Endothelial cell of umbilical vein (primary cell): ENCODE results near the gene KLHDC4. TPM values are rescaled to one million over a fixed set of nuclear protein-coding genes. Genes with fewer than 3 reads are reported as not detected.

ENCODE experiments used
- BruUV-seq: library from RNA; stranded (reverse); fragments of 400-500 nt; replicated peaks from 2 replicates; lab custom pipeline; 2021; lab: Mats Ljungman, UMichigan
- CTCF ChIA-PET: fragments of 300-600, 350-600 bp; sonication (Branson Sonifier 250); formaldehyde crosslinking; loops from one replicate; lab custom pipeline; 2021; ENCODE audit warnings: antibody characterized with exemption, inconsistent platforms; lab: Charles Lee
- POLR2A ChIA-PET: fragments of 300-600, 350-600 bp; sonication (Branson Sonifier 250); formaldehyde crosslinking; loops from one replicate; lab custom pipeline; 2021; ENCODE audit warnings: antibody characterized with exemption, inconsistent platforms; lab: Charles Lee
- DNase-seq: peaks from one replicate; pipeline ENCODE4 v3.0.0-alpha.2; 2011; ENCODE audit warnings: low read depth, low spot score
- FAIRE-seq: peaks from 2 replicates; lab custom pipeline; 2011; peaks lifted over from hg19 to GRCh38; lab: Jason Lieb, UNC
- H2AFZ ChIP-seq: 2 replicates; pipeline ENCODE4 v1.6.0; 2012; ENCODE audit warnings: low read depth, low read length, control low read depth, inconsistent platforms
- H3K27ac ChIP-seq: 2 replicates; pipeline ENCODE4 v1.5.1; 2011; ENCODE audit warnings: low read depth, mild to moderate bottlenecking, control low read depth, low read length, moderate library complexity; ENCODE audit not compliant: insufficient read depth
- H3K27me3 ChIP-seq, 2 experiments: 2 replicates each; pipeline versions ENCODE4 v1.6.0 to v1.6.1; 2011; ENCODE audit warnings: low read length in 2 of 2, mixed read lengths in 1 of 2; ENCODE audit not compliant: control insufficient read depth in 2 of 2, insufficient read depth in 2 of 2
- H3K36me3 ChIP-seq, 2 experiments: 2 replicates in 1 of 2; 3 replicates in 1 of 2; pipeline ENCODE4 v1.5.1; 2011; ENCODE audit warnings: low read length in 2 of 2, mild to moderate bottlenecking in 1 of 2, moderate library complexity in 1 of 2; ENCODE audit not compliant: control insufficient read depth in 2 of 2, insufficient read depth in 2 of 2; ENCODE audit errors: extremely low read depth in 1 of 2
- H3K4me1 ChIP-seq: 3 replicates; pipeline ENCODE4 v1.5.1; 2011; ENCODE audit warnings: mild to moderate bottlenecking, low read length; ENCODE audit not compliant: control insufficient read depth, insufficient read depth; ENCODE audit errors: extremely low read depth
- H3K4me2 ChIP-seq: 2 replicates; pipeline ENCODE4 v1.6.1; 2011; ENCODE audit warnings: low read length, control low read depth, mixed read lengths; ENCODE audit not compliant: insufficient read depth
- H3K4me3 ChIP-seq, 3 experiments: fragments of 200-600 bp in 1 of 3; sonication (generic), shearing (Covaris generic) in 1 of 3; replicated peaks in 1 of 3; 2 replicates each; pipeline ENCODE4 v1.5.1; 2011 to 2016; ENCODE audit warnings: control low read depth in 3 of 3, low read length in 3 of 3, mild to moderate bottlenecking in 2 of 3, inconsistent platforms in 1 of 3, low read depth in 1 of 3, moderate library complexity in 1 of 3; ENCODE audit not compliant: insufficient read depth in 1 of 3
- H3K79me2 ChIP-seq: 2 replicates; pipeline ENCODE4 v1.6.0; 2012; ENCODE audit warnings: low read length, inconsistent platforms; ENCODE audit not compliant: control insufficient read depth, insufficient read depth
- H3K9ac ChIP-seq: replicated peaks from 2 replicates; pipeline ENCODE3; 2011; ENCODE audit warnings: low read length, control low read depth; ENCODE audit not compliant: insufficient read depth; ENCODE audit errors: extremely low read depth
- H3K9me1 ChIP-seq: replicated peaks from 3 replicates; pipeline ENCODE4 v1.6.0; 2011; ENCODE audit warnings: mild to moderate bottlenecking, low read length; ENCODE audit not compliant: control insufficient read depth, insufficient read depth; ENCODE audit errors: extremely low read depth
- H3K9me3 ChIP-seq: replicated peaks from 2 replicates; pipeline ENCODE4 v1.5.1; 2012; ENCODE audit warnings: low read length, inconsistent platforms; ENCODE audit not compliant: control insufficient read depth, insufficient read depth
- H4K20me1 ChIP-seq: replicated peaks from 2 replicates; pipeline ENCODE3; 2011; ENCODE audit warnings: mild to moderate bottlenecking, low read length; ENCODE audit not compliant: control insufficient read depth, insufficient read depth; ENCODE audit errors: extremely low read depth
- EZH2 ChIP-seq: IDR thresholded peaks from 2 replicates; pipeline ENCODE4 v1.6.1; 2012; ENCODE audit warnings: borderline replicate concordance, low read depth, mild to moderate bottlenecking, moderate library complexity, low read length, inconsistent platforms; ENCODE audit not compliant: severe bottlenecking
- FOS ChIP-seq: IDR thresholded peaks from 2 replicates; pipeline ENCODE4 v1.6.1; 2011; ENCODE audit warnings: mild to moderate bottlenecking, low read length, moderate library complexity, borderline replicate concordance; ENCODE audit not compliant: insufficient read depth
- GATA2 ChIP-seq: IDR thresholded peaks from 2 replicates; pipeline ENCODE4 v1.7.0; 2011; ENCODE audit warnings: low read depth, mild to moderate bottlenecking, moderate library complexity, mixed read lengths, low read length; ENCODE audit not compliant: insufficient read length, insufficient read depth
- JUN ChIP-seq: IDR thresholded peaks from 2 replicates; pipeline ENCODE4 v1.6.1; 2011; ENCODE audit warnings: borderline replicate concordance, low read depth; ENCODE audit not compliant: insufficient read length, insufficient read depth
- MYC ChIP-seq: IDR thresholded peaks from one replicate; pipeline ENCODE4 v1.6.1; 2011; ENCODE audit warnings: mild to moderate bottlenecking, low read depth, low read length
- POLR2A ChIP-seq: IDR thresholded peaks from 2 replicates; pipeline ENCODE4 v1.6.1; 2012; ENCODE audit warnings: low read depth, mild to moderate bottlenecking, control low read depth, low read length
- POLR2AphosphoS5 ChIP-seq: IDR thresholded peaks from 2 replicates; pipeline ENCODE4 v1.6.1; 2012; ENCODE audit warnings: low read depth, mild to moderate bottlenecking, control low read depth, low read length, moderate library complexity; ENCODE audit not compliant: insufficient read depth
- dilution Hi-C: fragments of 300-500 bp; cut with MboI; formaldehyde crosslinking; loops from one replicate; pipeline ENCODE4 v1.15.0; 2019; ENCODE audit warnings: low sequenced_read_pairs; ENCODE audit not compliant: extremely low pct_ligation_motif_present
- intact Hi-C: fragments of 100-400 bp; cut with micrococcal nuclease; formaldehyde crosslinking; loops from one replicate; pipeline ENCODE4 v1.10.0; 2022
- polyA plus RNA-seq, 4 experiments: library from polyadenylated mRNA; depleted of rRNA in 3 of 4; stranded (reverse) in 3 of 4; unstranded in 1 of 4; fragments of >200 nt; gene quantifications; 2 replicates each; pipeline versions ENCODE4 v1.2.1 to v1.2.3, GENCODE V29; 2011 to 2012; ENCODE audit warnings: missing spikeins in 1 of 4
- total RNA-seq: library from RNA; stranded (reverse); gene quantifications from 2 replicates; pipeline ENCODE4 v1.2.3, GENCODE V29; 2021
- TF ChIP-seq, protein P1 (sequence below): IDR thresholded peaks from 2 replicates; pipeline ENCODE4 v1.6.1; 2011; ENCODE audit not compliant: insufficient read depth, insufficient read length
- TF ChIP-seq, protein P2 (sequence below), 2 donors: IDR thresholded peaks; 1 replicate in 1 of 2; 2 replicates in 1 of 2; pipeline ENCODE4 v1.5.1; 2011; ENCODE audit warnings: low read length in 2 of 2, mild to moderate bottlenecking in 2 of 2, moderate library complexity in 2 of 2, control low read depth in 1 of 2, inconsistent platforms in 1 of 2, low read depth in 1 of 2; ENCODE audit not compliant: insufficient read depth in 1 of 2; ENCODE audit errors: extremely low read depth in 1 of 2

Gene KLHDC4
- total and polyA plus RNA-seq, 2 donors (not counting 3 experiments of a cell fraction or from before 2014, with no cell fraction given): 24.7 to 46.2 TPM

- no peaks in the 10 kb centered on the region for H4K20me1 ChIP-seq
- H3K36me3 ChIP-seq: peaks cover 11 to 12% of the 10 kb centered on the region in 2 experiments
- no peak overlapping the region for H3K4me2 ChIP-seq
- H2AFZ ChIP-seq: no peak overlapping the region
- no TSS peak for BruUV-seq
- dilution Hi-C loops (no loop called here), intact Hi-C loops (no loop called here)
- H3K9me3 ChIP-seq: no peaks in the 10 kb centered on the region
- TF ChIP-seq, protein P1, sequence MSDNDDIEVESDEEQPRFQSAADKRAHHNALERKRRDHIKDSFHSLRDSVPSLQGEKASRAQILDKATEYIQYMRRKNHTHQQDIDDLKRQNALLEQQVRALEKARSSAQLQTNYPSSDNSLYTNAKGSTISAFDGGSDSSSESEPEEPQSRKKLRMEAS: no peak
- TF ChIP-seq GATA2 (no peak), POLR2A (no peak)
- H3K4me3 ChIP-seq: no peak overlapping the region
- ChIA-PET CTCF (interaction anchor here (1.4 to 1.8 kb wide), 2 partner anchors 44 to 53 kb away, joined by 3 to 4 read pairs; no protein-coding TSS in a partner anchor), POLR2A (no interaction called here)
- no peaks in the 10 kb centered on the region for H3K9me1 ChIP-seq
- no peak overlapping the region for H3K27ac ChIP-seq
- no peak for FAIRE-seq
- no peaks in the 10 kb centered on the region for H3K27me3 ChIP-seq
- H3K4me1 ChIP-seq: peaks cover 6% of the 10 kb centered on the region
- no peak for DNase-seq
- no peak overlapping the region for H3K9ac ChIP-seq
- no peaks in the 10 kb centered on the region for H3K79me2 ChIP-seq
Observed at GRCh38 chr16:87725596-87726235, 40.1 kb downstream of the KLHDC4 start.

DNA sequence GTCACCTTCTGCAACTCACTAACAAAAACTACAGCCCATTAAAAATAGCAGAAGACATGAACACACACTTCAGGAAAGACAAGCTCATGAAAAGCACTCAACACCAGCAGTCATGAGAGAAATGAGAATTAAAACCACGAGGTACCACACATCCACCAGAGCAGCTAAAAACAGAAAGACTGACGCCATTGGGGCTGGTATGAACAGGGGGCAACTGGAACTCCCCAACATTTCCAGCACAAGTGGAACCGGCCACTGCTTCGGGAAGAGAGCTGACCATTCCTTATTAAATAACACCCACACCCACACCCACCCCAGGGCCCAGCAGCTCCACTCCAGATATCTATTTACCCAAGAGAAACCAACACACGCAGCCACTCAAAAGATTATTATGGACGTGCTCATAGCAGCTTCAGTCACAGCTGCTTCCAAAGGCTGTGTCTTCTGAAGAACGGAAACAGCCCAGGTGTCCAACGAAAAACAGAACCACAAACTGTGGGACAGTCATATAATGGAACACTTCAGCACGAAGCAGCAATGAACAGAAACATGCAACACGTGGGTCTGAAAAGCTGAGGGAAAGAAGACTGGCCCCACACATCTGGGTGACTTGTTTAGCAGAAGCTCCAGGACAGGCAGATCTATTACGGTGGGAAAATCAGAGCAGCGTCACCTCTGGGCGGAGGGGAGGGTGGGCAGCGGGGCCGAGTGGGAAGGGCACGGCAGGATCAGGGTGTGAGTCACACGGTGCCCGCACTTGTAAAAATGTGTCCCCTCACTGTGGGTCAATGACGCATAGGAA is 41.1 kb downstream of the KLHDC4 start:
- FAIRE-seq (no peak), DNase-seq (no peak)
- POLR2A ChIA-PET: no interaction called here
- dilution Hi-C loops: no loop called here
- no peaks in the 10 kb centered on the region for H3K27me3 ChIP-seq
- no peak overlapping the region for H3K9ac ChIP-seq
- intact Hi-C loops: no loop called here
- no peak overlapping the region for H3K27ac ChIP-seq
- peaks cover 12 to 13% of the 10 kb centered on the region in 2 experiments for H3K36me3 ChIP-seq
- H3K4me2 ChIP-seq: no peak overlapping the region
- H3K9me3 ChIP-seq: no peaks in the 10 kb centered on the region
- H3K9me1 ChIP-seq: no peaks in the 10 kb centered on the region
- no peak for TF ChIP-seq POLR2AphosphoS5
- no peak for TF ChIP-seq MYC
- TF ChIP-seq FOS: no peak
- TF ChIP-seq, protein P2, sequence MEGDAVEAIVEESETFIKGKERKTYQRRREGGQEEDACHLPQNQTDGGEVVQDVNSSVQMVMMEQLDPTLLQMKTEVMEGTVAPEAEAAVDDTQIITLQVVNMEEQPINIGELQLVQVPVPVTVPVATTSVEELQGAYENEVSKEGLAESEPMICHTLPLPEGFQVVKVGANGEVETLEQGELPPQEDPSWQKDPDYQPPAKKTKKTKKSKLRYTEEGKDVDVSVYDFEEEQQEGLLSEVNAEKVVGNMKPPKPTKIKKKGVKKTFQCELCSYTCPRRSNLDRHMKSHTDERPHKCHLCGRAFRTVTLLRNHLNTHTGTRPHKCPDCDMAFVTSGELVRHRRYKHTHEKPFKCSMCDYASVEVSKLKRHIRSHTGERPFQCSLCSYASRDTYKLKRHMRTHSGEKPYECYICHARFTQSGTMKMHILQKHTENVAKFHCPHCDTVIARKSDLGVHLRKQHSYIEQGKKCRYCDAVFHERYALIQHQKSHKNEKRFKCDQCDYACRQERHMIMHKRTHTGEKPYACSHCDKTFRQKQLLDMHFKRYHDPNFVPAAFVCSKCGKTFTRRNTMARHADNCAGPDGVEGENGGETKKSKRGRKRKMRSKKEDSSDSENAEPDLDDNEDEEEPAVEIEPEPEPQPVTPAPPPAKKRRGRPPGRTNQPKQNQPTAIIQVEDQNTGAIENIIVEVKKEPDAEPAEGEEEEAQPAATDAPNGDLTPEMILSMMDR (IDR thresholded peaks at IDR 0.05; ENCODE audit: extremely low read depth in 1 of 2, insufficient read depth in 1 of 2, low read depth in 1 of 2, low read length in 2 of 2): no peak
- no peak for TF ChIP-seq JUN
- no peak for TF ChIP-seq EZH2
- TF ChIP-seq GATA2: no peak
- no peak for TF ChIP-seq POLR2A
- TF ChIP-seq, protein P1: no peak
- BruUV-seq: no TSS peak
- no peaks in the 10 kb centered on the region for H4K20me1 ChIP-seq
- H3K4me3 ChIP-seq: no peak overlapping the region
- CTCF ChIA-PET: interaction anchor here (1.0 to 1.8 kb wide), 4 partner anchors 45 to 308 kb away, joined by 3 to 4 read pairs (median 3); no protein-coding TSS in a partner anchor
- no peak overlapping the region for H2AFZ ChIP-seq
- peaks cover 6% of the 10 kb centered on the region for H3K4me1 ChIP-seq
- no peaks in the 10 kb centered on the region for H3K79me2 ChIP-seq
